Upper lobe of left lung (tissue), 6 donors: ENCODE measurements around the gene RYR3. TPM values are rescaled to one million over a fixed set of nuclear protein-coding genes. Genes with fewer than 3 reads are reported as not detected.

ENCODE experiments used
- ATAC-seq, 2 donors: fragments of 200-7000 bp; cut with Tn5 transposase; one replicate each; pipeline ENCODE4 v1.9.1; 2022; ENCODE audit warnings: mild to moderate bottlenecking in 2 of 2, moderate library complexity in 2 of 2; ENCODE audit not compliant: low FRiP score in 2 of 2
- DNase-seq, 2 donors: peaks; one replicate each; pipeline ENCODE4 v3.0.0-alpha.2; 2019 to 2020
- H3K27ac ChIP-seq, 4 donors: fragments of 200-600 bp; sonication (generic); one replicate each; pipeline ENCODE4 v1.5.1; 2016 to 2019
- H3K27me3 ChIP-seq, 4 donors: fragments of 200-600 bp; sonication (generic); one replicate each; pipeline ENCODE4 v1.5.1; 2017 to 2019
- H3K36me3 ChIP-seq, 4 donors: fragments of 200-600 bp; sonication (generic); one replicate each; pipeline ENCODE4 v1.5.1; 2016 to 2019
- H3K4me1 ChIP-seq, 4 donors: fragments of 200-600 bp; sonication (generic); one replicate each; pipeline ENCODE4 v1.5.1; 2018 to 2019
- H3K4me3 ChIP-seq, 4 donors: fragments of 200-600 bp; sonication (generic); one replicate each; pipeline ENCODE4 v1.5.1; 2017 to 2019; ENCODE audit warnings: mild to moderate bottlenecking in 2 of 4, moderate library complexity in 1 of 4
- H3K9me3 ChIP-seq, 4 donors: fragments of 200-600 bp; sonication (generic); one replicate each; pipeline ENCODE4 v1.5.1; 2018 to 2019
- CTCF ChIP-seq, 6 experiments: fragments of 450-650 bp in 4 of 6; fragments of 200-600 bp in 2 of 6; sonication (generic) in 2 of 6; IDR thresholded peaks; one replicate each; pipeline ENCODE4 v1.5.1; 2016 to 2019; ENCODE audit warnings: antibody characterized with exemption in 6 of 6
- EP300 ChIP-seq, 4 donors: sonication (generic); formaldehyde crosslinking; IDR thresholded peaks; one replicate each; pipeline ENCODE4 v1.5.1; 2017; ENCODE audit warnings: antibody characterized with exemption in 4 of 4, control low read depth in 2 of 4
- POLR2A ChIP-seq, 4 donors: fragments of 450-650 bp; IDR thresholded peaks; one replicate each; pipeline ENCODE4 v1.5.1; 2016 to 2017; ENCODE audit warnings: antibody characterized with exemption in 4 of 4, mild to moderate bottlenecking in 2 of 4
- POLR2AphosphoS5 ChIP-seq, 2 donors: sonication (generic); formaldehyde crosslinking; IDR thresholded peaks; one replicate each; pipeline ENCODE4 v1.5.1; 2017; ENCODE audit warnings: antibody characterized with exemption in 2 of 2
- WGBS, 2 donors: methylation state at CpG; one replicate each; pipeline ENCODE4 v1.1.5; 2017 to 2018; 5-methylcytosine and 5-hydroxymethylcytosine counted together
- total RNA-seq, 6 donors: library from RNA; depleted of rRNA in 4 of 6; stranded (reverse); fragments of >200 nt in 4 of 6; gene quantifications; one replicate each; pipeline versions ENCODE4 v1.1.0 to v1.2.1, GENCODE V29; 2016 to 2021
- donor health status: DM: no; HTN: no; CAD: no; lungs with moderate emphysema.
- donor health status: DM: no; HTN: yes; CAD: no; lungs with severe emphysema.

Gene RYR3
- total RNA-seq, 6 donors from 2014 or later: under 0.01 to 0.34 (median 0.15) TPM

DNA sequence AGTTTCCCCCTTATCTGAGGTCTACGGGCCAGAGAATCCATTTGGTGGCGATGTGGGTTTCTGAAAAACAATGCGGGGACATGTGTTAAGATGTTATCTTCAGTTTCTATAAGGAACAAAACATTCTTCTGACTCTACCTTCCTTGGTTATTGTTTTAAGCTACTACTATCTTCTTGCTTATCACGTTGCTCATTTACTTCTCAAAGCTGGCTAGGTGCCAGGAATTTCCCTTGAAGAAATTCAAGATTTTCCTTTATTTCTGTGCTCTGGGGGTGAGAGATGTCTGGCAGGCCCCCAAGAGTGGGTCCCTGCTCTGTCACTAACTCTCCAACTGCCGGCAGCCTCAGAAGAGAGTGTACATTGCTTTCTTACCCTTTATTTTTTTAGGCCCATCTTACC is 119.8 kb downstream of the RYR3 start:
- DNase-seq (no peak), ATAC-seq (no peak)
- Histone ChIP-seq H3K4me1 (no peaks in the 10 kb centered on the region), H3K4me3 (no peak overlapping the region), H3K27ac (no peak overlapping the region), H3K9me3 (no peaks in the 10 kb centered on the region), H3K36me3 (no peaks in the 10 kb centered on the region), H3K27me3 (no peaks in the 10 kb centered on the region)
- WGBS, 2 donors: 58 to 73% methylated on average over 5 of the region's 5 CpGs
- no peak for TF ChIP-seq EP300 (IDR thresholded peaks at IDR 0.05)
- no peak for TF ChIP-seq CTCF (IDR thresholded peaks at IDR 0.05)
- no peak for TF ChIP-seq POLR2AphosphoS5 (IDR thresholded peaks at IDR 0.05)
- TF ChIP-seq POLR2A (IDR thresholded peaks at IDR 0.05): no peak

DNA sequence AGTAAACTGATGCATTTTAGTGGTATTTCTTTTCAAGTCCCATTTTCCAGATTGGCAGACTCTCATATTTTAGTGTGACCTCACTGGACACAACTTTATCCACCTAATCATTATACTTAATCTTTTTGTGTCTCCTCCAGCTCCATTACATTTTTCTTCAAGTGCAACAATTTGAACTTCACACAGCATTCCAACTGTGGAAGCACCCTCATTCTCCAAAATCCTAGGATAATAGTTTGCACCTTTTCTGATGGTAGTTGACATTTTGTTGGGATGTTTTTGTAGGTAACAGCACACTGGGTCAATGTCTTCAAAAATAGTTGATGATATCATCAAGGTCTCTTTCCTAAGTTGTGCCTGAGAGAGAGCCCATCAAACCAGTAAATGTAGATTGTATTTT is 123.1 kb downstream of the RYR3 start:
- no peaks in the 10 kb centered on the region for H3K27me3 ChIP-seq
- ATAC-seq: no peak
- H3K4me1 ChIP-seq: no peaks in the 10 kb centered on the region

GRCh38 chr15:33438396-33438795 is 127.6 kb downstream of the RYR3 start:
- no peak for ATAC-seq
- Histone ChIP-seq H3K4me1 (no peaks in the 10 kb centered on the region), H3K27ac (no peak overlapping the region), H3K27me3 (no peaks in the 10 kb centered on the region), H3K9me3 (no peaks in the 10 kb centered on the region), H3K4me3 (no peak overlapping the region), H3K36me3 (no peaks in the 10 kb centered on the region)
- TF ChIP-seq CTCF (IDR thresholded peaks at IDR 0.05) (no peak), EP300 (IDR thresholded peaks at IDR 0.05) (no peak), POLR2A (IDR thresholded peaks at IDR 0.05) (no peak), POLR2AphosphoS5 (IDR thresholded peaks at IDR 0.05) (no peak)
- 90 to 92% methylated on average over 3 of the region's 3 CpGs for WGBS, 2 donors
- no peak for DNase-seq

More for the DNA sequence above, 123.1 kb downstream of the RYR3 start:
- Histone ChIP-seq H3K4me3 (no peak overlapping the region), H3K36me3 (no peaks in the 10 kb centered on the region), H3K9me3 (no peaks in the 10 kb centered on the region), H3K27ac (no peak overlapping the region)
- TF ChIP-seq POLR2AphosphoS5 (IDR thresholded peaks at IDR 0.05) (no peak), CTCF (IDR thresholded peaks at IDR 0.05) (no peak), POLR2A (IDR thresholded peaks at IDR 0.05) (no peak), EP300 (IDR thresholded peaks at IDR 0.05) (no peak)
- DNase-seq: no peak

GRCh38 chr15:33440900-33441299 is 130.1 kb downstream of the RYR3 start:
- TF ChIP-seq POLR2AphosphoS5 (IDR thresholded peaks at IDR 0.05) (no peak), CTCF (IDR thresholded peaks at IDR 0.05) (no peak), POLR2A (IDR thresholded peaks at IDR 0.05) (no peak), EP300 (IDR thresholded peaks at IDR 0.05) (no peak)
- H3K4me1 ChIP-seq: no peaks in the 10 kb centered on the region
- H3K9me3 ChIP-seq: no peaks in the 10 kb centered on the region
- WGBS, 2 donors: 57 to 63% methylated on average over 4 of the region's 4 CpGs
- no peaks in the 10 kb centered on the region for H3K27me3 ChIP-seq
- no peak overlapping the region for H3K27ac ChIP-seq
- ATAC-seq (no peak), DNase-seq (no peak)
- no peak overlapping the region for H3K4me3 ChIP-seq
- H3K36me3 ChIP-seq: no peaks in the 10 kb centered on the region

DNA sequence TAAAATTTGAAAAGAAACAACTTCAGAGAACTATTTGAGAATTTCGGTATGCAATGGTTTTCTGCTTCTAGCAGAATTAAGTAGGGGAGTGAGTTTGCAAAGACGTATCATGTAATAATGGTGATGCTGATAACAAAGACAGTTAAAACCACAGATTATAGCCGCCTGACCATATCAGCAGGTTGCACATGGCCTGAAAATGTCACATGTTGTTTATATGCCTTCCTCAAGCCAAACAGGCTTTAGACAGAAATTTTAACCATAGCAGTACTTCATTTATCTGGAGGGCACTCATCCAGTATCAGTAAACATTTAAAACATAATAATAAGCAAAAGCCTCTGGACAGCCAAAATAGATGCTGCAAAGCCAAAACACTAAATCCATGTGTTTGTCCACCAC is 131.7 kb downstream of the RYR3 start:
- no peak overlapping the region for H3K4me3 ChIP-seq
- no peaks in the 10 kb centered on the region for H3K9me3 ChIP-seq
- TF ChIP-seq CTCF (IDR thresholded peaks at IDR 0.05) (no peak), POLR2AphosphoS5 (IDR thresholded peaks at IDR 0.05) (no peak), POLR2A (IDR thresholded peaks at IDR 0.05) (no peak), EP300 (IDR thresholded peaks at IDR 0.05) (no peak)
- no peaks in the 10 kb centered on the region for H3K27me3 ChIP-seq
- H3K36me3 ChIP-seq: no peaks in the 10 kb centered on the region
- DNase-seq: no peak
- 34 to 45% methylated on average over 3 of the region's 3 CpGs for WGBS, 2 donors
- H3K4me1 ChIP-seq: no peaks in the 10 kb centered on the region
- ATAC-seq: no peak
- H3K27ac ChIP-seq: no peak overlapping the region
